HG02798 (cell line): ENCODE data around the gene UBFD1.
"Not testable (repeated sequence)": the region's sequence is repeated elsewhere in the genome, so short reads cannot be mapped to it uniquely, and the experiment has no call there.

Experiments used
- ATAC-seq: cut with Tn5 transposase; IDR thresholded peaks from one replicate; pipeline ENCODE4 v1.9.1; 2021; ENCODE audit warnings: mild to moderate bottlenecking; ENCODE audit not compliant: unreplicated experiment, poor library complexity

Gene UBFD1

GRCh38 chr16:23523876-23524385 is 33.6 kb upstream of the UBFD1 start:
- no peak for ATAC-seq

- ATAC-seq, result no peak
These were observed 32.6 kb upstream of the UBFD1 start for GRCh38 chr16:23524886-23525285.

- no peak for ATAC-seq
These were observed 29.4 kb upstream of the UBFD1 start for GRCh38 chr16:23527961-23528643.

- no peak for ATAC-seq
These were observed 28.8 kb upstream of the UBFD1 start for GRCh38 chr16:23528644-23529310.

- ATAC-seq, result no peak
These were observed 27.5 kb upstream of the UBFD1 start for GRCh38 chr16:23530062-23530461.

GRCh38 chr16:23532448-23532847 is 25.1 kb upstream of the UBFD1 start:
- ATAC-seq, result no peak

- no peak for ATAC-seq
These were observed 22.4 kb upstream of the UBFD1 start for GRCh38 chr16:23534868-23535860.

GRCh38 chr16:23535901-23536300 is 21.6 kb upstream of the UBFD1 start:
- ATAC-seq, result no peak

GRCh38 chr16:23537390-23537789 is 20.1 kb upstream of the UBFD1 start:
- no peak for ATAC-seq

GRCh38 chr16:23538919-23539278 is 18.6 kb upstream of the UBFD1 start:
- ATAC-seq, result no peak

- no peak for ATAC-seq
These were observed 17.3 kb upstream of the UBFD1 start for GRCh38 chr16:23539984-23540816.

- ATAC-seq, result not testable (repeated sequence)
These were observed 16.7 kb upstream of the UBFD1 start for GRCh38 chr16:23540817-23541178.

- no peak for ATAC-seq
These were observed 13.1 kb upstream of the UBFD1 start for GRCh38 chr16:23544436-23544835.

- no peak for ATAC-seq
These were observed 7.6 kb upstream of the UBFD1 start for GRCh38 chr16:23549938-23550337.

GRCh38 chr16:23552161-23552560 is 5.4 kb upstream of the UBFD1 start:
- ATAC-seq, result no peak

GRCh38 chr16:23554536-23554935 is 3.0 kb upstream of the UBFD1 start:
- ATAC-seq, result no peak

GRCh38 chr16:23557779-23558702 is 514 bp downstream of the UBFD1 start:
- peak; percentile 4 for ATAC-seq

- ATAC-seq, result no peak
These were observed 4.1 kb downstream of the UBFD1 start for GRCh38 chr16:23561586-23561985.

GRCh38 chr16:23562505-23562904 is 5.0 kb downstream of the UBFD1 start:
- no peak for ATAC-seq
